SK-N-SH treated with all-trans-retinoic acid at 6 μM for 48 hours (cell line): Measurements from ENCODE around the gene SOAT2.

Experiments used
- ATAC-seq: fragments of 200-7000 bp; cut with Tn5 transposase; 3 replicates; pipeline ENCODE4 v1.9.1; 2020; ENCODE audit warnings: mild to moderate bottlenecking, moderate library complexity
- ARNTL ChIP-seq: fragments of 450-650 bp; formaldehyde crosslinking; IDR thresholded peaks from 2 replicates; pipeline ENCODE4 v1.5.0; 2020; ENCODE audit warnings: low read depth, mild to moderate bottlenecking, moderate library complexity, borderline replicate concordance
- BACH2 ChIP-seq: fragments of 250-450 bp; sonication (Bioruptor Pico); IDR thresholded peaks from 2 replicates; pipeline ENCODE4 v1.9.0; 2021; ENCODE audit warnings: mild to moderate bottlenecking, borderline replicate concordance
- CSDC2 ChIP-seq: fragments of 250-450 bp; sonication (Bioruptor Pico); IDR thresholded peaks from 2 replicates; pipeline ENCODE4 v1.5.0; 2020; ENCODE audit warnings: mild to moderate bottlenecking, moderate library complexity
- ESRRG ChIP-seq: fragments of 250-450 bp; sonication (Bioruptor Pico); IDR thresholded peaks from 2 replicates; pipeline ENCODE4 v1.6.1; 2021; ENCODE audit warnings: mild to moderate bottlenecking
- GLIS3 ChIP-seq: fragments of 250-450 bp; sonication (Bioruptor Pico); IDR thresholded peaks from 2 replicates; pipeline ENCODE4 v1.5.0; 2020; ENCODE audit warnings: mild to moderate bottlenecking, moderate library complexity
- OSR1 ChIP-seq: fragments of 250-450 bp; sonication (Bioruptor Pico); IDR thresholded peaks from 2 replicates; pipeline ENCODE4 v1.8.0; 2022; ENCODE audit warnings: moderate library complexity, mild to moderate bottlenecking, inconsistent platforms
- RARB ChIP-seq: fragments of 250-450 bp; sonication (Bioruptor Pico); IDR thresholded peaks from 2 replicates; pipeline ENCODE4 v1.8.0; 2021; ENCODE audit warnings: mild to moderate bottlenecking, moderate library complexity
- SNAI2 ChIP-seq: fragments of 250-450 bp; sonication (Bioruptor Pico); IDR thresholded peaks from 2 replicates; pipeline ENCODE4 v1.5.0; 2020; ENCODE audit warnings: mild to moderate bottlenecking, moderate library complexity
- TCF4 ChIP-seq: fragments of 250-450 bp; sonication (Bioruptor Pico); IDR thresholded peaks from 2 replicates; pipeline ENCODE4 v1.8.0; 2021; ENCODE audit warnings: mild to moderate bottlenecking, moderate library complexity, borderline replicate concordance
- ZC3H10 ChIP-seq: fragments of 250-450 bp; sonication (Bioruptor Pico); IDR thresholded peaks from 2 replicates; pipeline ENCODE4 v1.5.1; 2021; ENCODE audit warnings: mild to moderate bottlenecking, moderate library complexity
- ZFP3 ChIP-seq: fragments of 250-450 bp; sonication (Bioruptor Pico); IDR thresholded peaks from 2 replicates; pipeline ENCODE4 v1.5.0; 2020; ENCODE audit warnings: mild to moderate bottlenecking, moderate library complexity
- ZFP30 ChIP-seq: fragments of 450-650 bp; formaldehyde crosslinking; IDR thresholded peaks from 2 replicates; pipeline ENCODE4 v1.5.0; 2022; ENCODE audit warnings: mild to moderate bottlenecking, moderate library complexity
- ZNF565 ChIP-seq: fragments of 450-650 bp; formaldehyde crosslinking; conservative IDR thresholded peaks from 2 replicates; pipeline ENCODE4 v1.5.0; 2020; ENCODE audit warnings: low read depth, mild to moderate bottlenecking, moderate library complexity
- ZNF8 ChIP-seq: fragments of 450-650 bp; formaldehyde crosslinking; IDR thresholded peaks from 2 replicates; pipeline ENCODE4 v1.5.0; 2020; ENCODE audit warnings: mild to moderate bottlenecking, moderate library complexity
- TF ChIP-seq, protein P1 (sequence below): fragments of 250-450 bp; sonication (Bioruptor Pico); IDR thresholded peaks from 2 replicates; pipeline ENCODE4 v1.8.0; 2021; ENCODE audit warnings: low read depth, mild to moderate bottlenecking, moderate library complexity, borderline replicate concordance
- TF ChIP-seq, protein P2 (sequence below): fragments of 250-450 bp; sonication (Bioruptor Pico); IDR thresholded peaks from 2 replicates; pipeline ENCODE4 v1.5.1; 2020; ENCODE audit warnings: low read depth, mild to moderate bottlenecking, moderate library complexity
- TF ChIP-seq, protein P3 (sequence below): fragments of 250-450 bp; sonication (Bioruptor Pico); IDR thresholded peaks from 2 replicates; pipeline ENCODE4 v1.8.0; 2020; ENCODE audit warnings: mild to moderate bottlenecking, moderate library complexity, borderline replicate concordance
- TF ChIP-seq, protein P4 (sequence below): fragments of 250-450 bp; sonication (Bioruptor Pico); IDR thresholded peaks from 2 replicates; pipeline ENCODE4 v1.5.1; 2021; ENCODE audit warnings: mild to moderate bottlenecking, moderate library complexity

SOAT2 gene

DNA sequence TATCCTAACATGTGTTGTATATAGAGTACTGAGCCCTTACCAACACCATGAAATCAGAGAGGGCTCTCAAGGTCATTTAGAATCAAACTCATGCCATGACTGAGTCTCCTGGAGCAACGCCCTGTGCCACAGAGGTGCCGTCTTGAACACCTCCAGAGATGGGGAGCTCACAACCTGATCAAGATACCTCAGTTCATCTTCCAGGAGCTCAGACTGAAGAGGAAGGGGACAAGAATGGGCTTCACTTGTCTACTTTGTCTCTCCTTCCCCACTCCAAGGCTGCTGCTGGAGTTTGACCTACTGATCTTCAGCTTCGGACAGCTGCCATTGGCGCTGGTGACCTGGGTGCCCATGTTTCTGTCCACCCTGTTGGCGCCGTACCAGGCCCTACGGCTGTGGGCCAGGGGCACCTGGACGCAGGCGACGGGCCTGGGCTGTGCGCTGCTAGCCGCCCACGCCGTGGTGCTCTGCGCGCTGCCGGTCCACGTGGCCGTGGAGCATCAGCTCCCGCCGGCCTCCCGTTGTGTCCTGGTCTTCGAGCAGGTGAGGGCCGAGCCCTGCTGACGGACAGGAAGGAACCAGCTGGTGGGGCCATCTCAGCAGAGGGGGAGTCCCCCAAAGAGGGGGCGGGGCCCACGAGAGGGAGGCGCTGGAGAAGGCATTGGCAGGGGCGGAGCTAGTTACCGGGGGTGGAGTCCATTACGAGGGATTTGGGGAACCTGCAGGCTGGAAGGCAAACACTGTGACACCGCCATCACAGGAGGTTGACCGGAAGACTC is 12.0 kb downstream of the SOAT2 start:
- TF ChIP-seq RARB (CRISPR knock-in tag) (no peak), ZFP3 (CRISPR knock-in tag) (no peak)
- TF ChIP-seq, protein P1, sequence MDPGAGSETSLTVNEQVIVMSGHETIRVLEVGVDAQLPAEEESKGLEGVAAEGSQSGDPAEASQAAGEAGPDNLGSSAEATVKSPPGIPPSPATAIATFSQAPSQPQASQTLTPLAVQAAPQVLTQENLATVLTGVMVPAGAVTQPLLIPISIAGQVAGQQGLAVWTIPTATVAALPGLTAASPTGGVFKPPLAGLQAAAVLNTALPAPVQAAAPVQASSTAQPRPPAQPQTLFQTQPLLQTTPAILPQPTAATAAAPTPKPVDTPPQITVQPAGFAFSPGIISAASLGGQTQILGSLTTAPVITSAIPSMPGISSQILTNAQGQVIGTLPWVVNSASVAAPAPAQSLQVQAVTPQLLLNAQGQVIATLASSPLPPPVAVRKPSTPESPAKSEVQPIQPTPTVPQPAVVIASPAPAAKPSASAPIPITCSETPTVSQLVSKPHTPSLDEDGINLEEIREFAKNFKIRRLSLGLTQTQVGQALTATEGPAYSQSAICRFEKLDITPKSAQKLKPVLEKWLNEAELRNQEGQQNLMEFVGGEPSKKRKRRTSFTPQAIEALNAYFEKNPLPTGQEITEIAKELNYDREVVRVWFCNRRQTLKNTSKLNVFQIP = no peak
- TF ChIP-seq, protein P2, sequence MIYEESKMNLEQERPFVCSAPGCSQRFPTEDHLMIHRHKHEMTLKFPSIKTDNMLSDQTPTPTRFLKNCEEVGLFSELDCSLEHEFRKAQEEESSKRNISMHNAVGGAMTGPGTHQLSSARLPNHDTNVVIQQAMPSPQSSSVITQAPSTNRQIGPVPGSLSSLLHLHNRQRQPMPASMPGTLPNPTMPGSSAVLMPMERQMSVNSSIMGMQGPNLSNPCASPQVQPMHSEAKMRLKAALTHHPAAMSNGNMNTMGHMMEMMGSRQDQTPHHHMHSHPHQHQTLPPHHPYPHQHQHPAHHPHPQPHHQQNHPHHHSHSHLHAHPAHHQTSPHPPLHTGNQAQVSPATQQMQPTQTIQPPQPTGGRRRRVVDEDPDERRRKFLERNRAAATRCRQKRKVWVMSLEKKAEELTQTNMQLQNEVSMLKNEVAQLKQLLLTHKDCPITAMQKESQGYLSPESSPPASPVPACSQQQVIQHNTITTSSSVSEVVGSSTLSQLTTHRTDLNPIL = no peak
- TF ChIP-seq, all 23 proteins: peak for 0
- no peak for ATAC-seq

DNA sequence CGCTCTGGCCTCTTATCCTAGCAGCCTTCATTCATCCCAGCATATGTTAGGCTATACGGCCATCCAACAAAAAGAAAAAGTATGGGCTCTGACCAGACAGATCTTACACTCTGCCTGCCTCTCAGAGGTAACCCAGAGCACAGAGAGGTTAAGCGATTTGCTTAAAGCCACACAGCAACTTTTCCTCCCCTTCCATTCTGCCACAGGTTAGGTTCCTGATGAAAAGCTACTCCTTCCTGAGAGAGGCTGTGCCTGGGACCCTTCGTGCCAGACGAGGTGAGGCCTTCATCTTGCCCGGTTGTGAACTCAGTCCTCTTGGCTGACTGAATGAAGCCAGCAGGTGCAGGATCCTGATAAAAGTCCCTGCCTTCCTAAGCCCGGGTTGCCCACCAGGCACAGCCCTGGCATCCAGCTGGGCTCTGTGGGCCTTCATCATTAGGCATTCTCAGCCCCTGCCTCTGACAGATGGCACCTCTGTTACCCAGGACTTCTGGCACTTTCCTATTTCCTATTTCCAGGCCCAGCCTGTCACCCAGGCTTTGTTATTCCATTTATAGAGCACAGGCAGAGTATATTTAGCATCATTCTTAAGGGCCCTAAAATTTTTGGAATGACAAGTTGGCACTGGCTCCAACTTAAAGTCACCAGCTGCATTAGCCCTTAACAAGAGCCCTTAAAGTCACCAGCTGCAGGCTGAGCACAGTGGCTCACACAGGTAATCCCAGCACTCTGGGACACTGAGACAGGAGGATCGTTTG is 12.8 kb downstream of the SOAT2 start:
- ATAC-seq = no peak
- TF ChIP-seq BACH2 (no peak), ZFP3 (CRISPR knock-in tag) (no peak)
- TF ChIP-seq, protein P2 = no peak
- TF ChIP-seq, all 23 proteins: peak for 0

DNA sequence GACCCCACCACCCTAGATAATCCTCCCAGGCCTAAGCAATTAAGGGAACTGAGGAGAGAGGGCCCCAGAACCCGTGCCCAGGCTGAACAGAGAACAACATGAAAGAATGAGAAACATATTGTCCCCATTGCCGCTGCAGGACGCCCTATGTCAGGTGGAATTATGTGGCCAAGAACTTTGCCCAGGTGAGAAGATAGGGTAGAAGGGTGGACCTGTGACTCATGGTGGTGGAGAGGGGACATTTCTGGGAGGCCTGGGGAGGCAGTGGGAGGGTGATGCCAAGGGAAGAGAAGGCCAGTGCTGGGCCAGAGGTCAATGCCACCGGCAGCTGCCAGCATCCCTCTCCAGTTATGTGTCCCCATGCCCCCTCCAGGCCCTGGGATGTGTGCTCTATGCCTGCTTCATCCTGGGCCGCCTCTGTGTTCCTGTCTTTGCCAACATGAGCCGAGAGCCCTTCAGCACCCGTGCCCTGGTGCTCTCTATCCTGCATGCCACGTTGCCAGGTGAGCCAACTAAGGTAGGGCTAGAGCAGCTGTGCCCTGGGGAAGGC is 15.5 kb downstream of the SOAT2 start:
- no peak for ATAC-seq
- TF ChIP-seq GLIS3 (CRISPR knock-in tag) (no peak), ZC3H10 (no peak), ZFP3 (CRISPR knock-in tag) (no peak), RARB (CRISPR knock-in tag) (no peak), CSDC2 (no peak), OSR1 (no peak), SNAI2 (CRISPR knock-in tag) (no peak), ARNTL (CRISPR knock-in tag) (no peak), ZNF8 (CRISPR knock-in tag) (no peak), BACH2 (no peak), TCF4 (no peak), ESRRG (CRISPR knock-in tag) (no peak), ZFP30 (CRISPR knock-in tag) (no peak)
- TF ChIP-seq, protein P3, sequence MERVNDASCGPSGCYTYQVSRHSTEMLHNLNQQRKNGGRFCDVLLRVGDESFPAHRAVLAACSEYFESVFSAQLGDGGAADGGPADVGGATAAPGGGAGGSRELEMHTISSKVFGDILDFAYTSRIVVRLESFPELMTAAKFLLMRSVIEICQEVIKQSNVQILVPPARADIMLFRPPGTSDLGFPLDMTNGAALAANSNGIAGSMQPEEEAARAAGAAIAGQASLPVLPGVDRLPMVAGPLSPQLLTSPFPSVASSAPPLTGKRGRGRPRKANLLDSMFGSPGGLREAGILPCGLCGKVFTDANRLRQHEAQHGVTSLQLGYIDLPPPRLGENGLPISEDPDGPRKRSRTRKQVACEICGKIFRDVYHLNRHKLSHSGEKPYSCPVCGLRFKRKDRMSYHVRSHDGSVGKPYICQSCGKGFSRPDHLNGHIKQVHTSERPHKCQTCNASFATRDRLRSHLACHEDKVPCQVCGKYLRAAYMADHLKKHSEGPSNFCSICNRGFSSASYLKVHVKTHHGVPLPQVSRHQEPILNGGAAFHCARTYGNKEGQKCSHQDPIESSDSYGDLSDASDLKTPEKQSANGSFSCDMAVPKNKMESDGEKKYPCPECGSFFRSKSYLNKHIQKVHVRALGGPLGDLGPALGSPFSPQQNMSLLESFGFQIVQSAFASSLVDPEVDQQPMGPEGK (CRISPR knock-in tag) = no peak
- TF ChIP-seq, protein P2 = no peak

DNA sequence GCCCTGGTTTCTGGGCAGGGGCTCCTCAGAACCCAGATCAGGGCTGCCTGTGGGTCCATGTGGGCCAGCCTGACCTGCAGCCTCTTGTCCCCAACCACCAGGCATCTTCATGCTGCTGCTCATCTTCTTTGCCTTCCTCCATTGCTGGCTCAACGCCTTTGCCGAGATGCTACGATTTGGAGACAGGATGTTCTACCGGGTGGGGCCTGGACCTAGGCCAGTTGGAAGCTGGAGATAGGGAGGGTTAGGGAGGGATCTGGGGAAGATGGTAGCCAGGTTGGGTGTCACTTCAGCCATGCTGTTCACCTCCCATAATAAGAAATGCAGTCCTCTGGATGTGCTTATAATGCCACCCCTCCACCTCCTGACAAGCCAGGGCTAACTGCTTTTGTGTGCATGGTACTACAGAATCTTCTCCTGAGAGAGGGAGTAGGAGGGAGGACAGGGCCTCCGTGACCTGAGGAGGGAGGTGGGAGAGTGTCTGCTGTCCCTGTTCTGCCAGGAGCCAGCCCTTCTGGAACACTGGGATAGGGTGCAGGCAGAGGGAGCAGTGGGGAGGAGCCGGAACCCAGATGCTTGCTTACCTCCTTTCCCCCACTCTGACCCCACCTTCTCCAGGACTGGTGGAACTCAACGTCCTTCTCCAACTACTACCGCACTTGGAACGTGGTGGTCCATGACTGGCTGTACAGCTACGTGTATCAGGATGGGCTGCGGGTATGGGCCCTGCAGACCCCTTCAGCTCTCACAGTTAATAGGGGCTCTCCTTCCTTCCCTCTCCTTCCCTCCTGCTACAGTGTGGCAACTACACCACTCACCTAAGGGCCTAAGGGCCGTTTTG is 17.6 kb downstream of the SOAT2 start:
- ATAC-seq = no peak
- TF ChIP-seq ZFP30 (CRISPR knock-in tag) = no peak
- TF ChIP-seq, protein P4, sequence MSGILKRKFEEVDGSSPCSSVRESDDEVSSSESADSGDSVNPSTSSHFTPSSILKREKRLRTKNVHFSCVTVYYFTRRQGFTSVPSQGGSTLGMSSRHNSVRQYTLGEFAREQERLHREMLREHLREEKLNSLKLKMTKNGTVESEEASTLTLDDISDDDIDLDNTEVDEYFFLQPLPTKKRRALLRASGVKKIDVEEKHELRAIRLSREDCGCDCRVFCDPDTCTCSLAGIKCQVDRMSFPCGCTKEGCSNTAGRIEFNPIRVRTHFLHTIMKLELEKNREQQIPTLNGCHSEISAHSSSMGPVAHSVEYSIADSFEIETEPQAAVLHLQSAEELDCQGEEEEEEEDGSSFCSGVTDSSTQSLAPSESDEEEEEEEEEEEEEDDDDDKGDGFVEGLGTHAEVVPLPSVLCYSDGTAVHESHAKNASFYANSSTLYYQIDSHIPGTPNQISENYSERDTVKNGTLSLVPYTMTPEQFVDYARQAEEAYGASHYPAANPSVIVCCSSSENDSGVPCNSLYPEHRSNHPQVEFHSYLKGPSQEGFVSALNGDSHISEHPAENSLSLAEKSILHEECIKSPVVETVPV = no peak
- TF ChIP-seq ZNF565 = no peak
- no peak for TF ChIP-seq ESRRG (CRISPR knock-in tag)
